GM12874 (cell line): ENCODE data around the gene TBCD.

Experiments used
- CTCF ChIP-seq: IDR thresholded peaks from 2 replicates; pipeline ENCODE4 v1.5.1; 2011; ENCODE audit warnings: low read depth, mild to moderate bottlenecking, control low read depth, low read length, moderate library complexity; ENCODE audit not compliant: insufficient read depth

TBCD gene

GRCh38 chr17:82709024-82709675 is 42.7 kb upstream of the TBCD start:
- no peak for TF ChIP-seq CTCF

GRCh38 chr17:82709676-82710498 is 42.0 kb upstream of the TBCD start:
- TF ChIP-seq CTCF: no peak

GRCh38 chr17:82710499-82711232 is 41.2 kb upstream of the TBCD start:
- TF ChIP-seq CTCF: no peak

- TF ChIP-seq CTCF: no peak
Observed at GRCh38 chr17:82713071-82713723, 38.7 kb upstream of the TBCD start.

- no peak for TF ChIP-seq CTCF
Observed at GRCh38 chr17:82716203-82717010, 35.5 kb upstream of the TBCD start, which contains the start of gene FN3KRP. FN3KRP (plus strand) TSS chr17:82716706; CDS start chr17:82716756, 50 bp downstream.

GRCh38 chr17:82718986-82719685 is 32.7 kb upstream of the TBCD start:
- no peak for TF ChIP-seq CTCF
